Thyroid gland (tissue), 4 donors: ENCODE measurements around the gene SHC3.

ENCODE experiments used
- POLR2A ChIP-seq, 2 donors: fragments of 450-650 bp; IDR thresholded peaks; one replicate each; pipeline ENCODE4 v1.6.1; 2017; ENCODE audit warnings: antibody characterized with exemption in 2 of 2, mild to moderate bottlenecking in 2 of 2, moderate library complexity in 1 of 2
- TF ChIP-seq, protein P1 (sequence below), 6 experiments: fragments of 200-600 bp in 3 of 6; fragments of 450-650 bp in 3 of 6; sonication (generic) in 3 of 6; IDR thresholded peaks; one replicate each; pipeline ENCODE4 v1.5.1; 2016 to 2019; ENCODE audit warnings: antibody characterized with exemption in 6 of 6, mild to moderate bottlenecking in 2 of 6, inconsistent platforms in 1 of 6, moderate library complexity in 1 of 6

DNA sequence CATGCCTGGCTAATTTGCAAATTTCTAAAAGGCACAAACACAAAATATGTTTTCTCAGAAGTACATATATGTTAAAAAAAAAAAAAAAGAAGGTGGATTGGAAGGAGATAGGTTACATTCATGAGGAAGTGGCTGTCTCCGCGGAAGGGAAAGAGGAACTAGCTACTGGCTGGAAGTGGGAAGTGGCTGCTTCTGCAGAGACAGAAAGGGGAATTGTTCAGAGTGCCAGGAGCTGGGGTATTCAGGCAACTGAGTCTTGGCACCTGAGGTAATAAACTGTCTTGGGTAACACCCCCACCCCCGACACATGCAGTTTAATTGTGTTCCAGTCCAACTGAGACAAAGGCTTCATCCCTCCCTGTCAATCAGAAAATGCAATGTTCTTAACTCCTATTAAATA is 141.7 kb downstream of the SHC3 start:
- TF ChIP-seq, protein P1, sequence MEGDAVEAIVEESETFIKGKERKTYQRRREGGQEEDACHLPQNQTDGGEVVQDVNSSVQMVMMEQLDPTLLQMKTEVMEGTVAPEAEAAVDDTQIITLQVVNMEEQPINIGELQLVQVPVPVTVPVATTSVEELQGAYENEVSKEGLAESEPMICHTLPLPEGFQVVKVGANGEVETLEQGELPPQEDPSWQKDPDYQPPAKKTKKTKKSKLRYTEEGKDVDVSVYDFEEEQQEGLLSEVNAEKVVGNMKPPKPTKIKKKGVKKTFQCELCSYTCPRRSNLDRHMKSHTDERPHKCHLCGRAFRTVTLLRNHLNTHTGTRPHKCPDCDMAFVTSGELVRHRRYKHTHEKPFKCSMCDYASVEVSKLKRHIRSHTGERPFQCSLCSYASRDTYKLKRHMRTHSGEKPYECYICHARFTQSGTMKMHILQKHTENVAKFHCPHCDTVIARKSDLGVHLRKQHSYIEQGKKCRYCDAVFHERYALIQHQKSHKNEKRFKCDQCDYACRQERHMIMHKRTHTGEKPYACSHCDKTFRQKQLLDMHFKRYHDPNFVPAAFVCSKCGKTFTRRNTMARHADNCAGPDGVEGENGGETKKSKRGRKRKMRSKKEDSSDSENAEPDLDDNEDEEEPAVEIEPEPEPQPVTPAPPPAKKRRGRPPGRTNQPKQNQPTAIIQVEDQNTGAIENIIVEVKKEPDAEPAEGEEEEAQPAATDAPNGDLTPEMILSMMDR (IDR thresholded peaks at IDR 0.05), result no peak
- no peak for TF ChIP-seq POLR2A (IDR thresholded peaks at IDR 0.05)
